Natural killer cell (primary cell): ENCODE results near the gene USP3. TPM values are rescaled to one million over a fixed set of nuclear protein-coding genes. Genes with fewer than 3 reads are reported as not detected.

Experiments used
- ATAC-seq, 3 donors: fragments of 150-1000 bp in 2 of 3; fragments of 200-7000 bp in 1 of 3; cut with Tn5 transposase; 1 replicate in 1 of 3; 2 replicates in 2 of 3; pipeline ENCODE4 v1.10.0; 2021; ENCODE audit warnings: mild to moderate bottlenecking in 2 of 3, moderate library complexity in 2 of 3
- DNase-seq, 2 donors: peaks; one replicate each; pipeline versions ENCODE4 v3.0.0 to v3.0.0-alpha.2; 2013 to 2021; ENCODE audit warnings: mixed read lengths in 1 of 2
- H3K27ac ChIP-seq: one replicate; pipeline ENCODE4 v1.5.1; 2013; ENCODE audit warnings: mild to moderate bottlenecking, low read length
- H3K27me3 ChIP-seq: one replicate; pipeline ENCODE4 v1.6.1; 2013; ENCODE audit warnings: low read length; ENCODE audit not compliant: control insufficient read depth, insufficient read depth
- H3K36me3 ChIP-seq: one replicate; pipeline ENCODE4 v1.6.1; 2013; ENCODE audit warnings: low read length; ENCODE audit not compliant: control insufficient read depth, insufficient read depth
- H3K4me1 ChIP-seq: one replicate; pipeline ENCODE4 v1.6.1; 2013; ENCODE audit warnings: low read length; ENCODE audit not compliant: control insufficient read depth, insufficient read depth
- H3K4me3 ChIP-seq: one replicate; pipeline ENCODE4 v1.5.1; 2013; ENCODE audit warnings: low read length
- H3K9me3 ChIP-seq: one replicate; pipeline ENCODE4 v1.6.1; 2013; ENCODE audit warnings: low read length; ENCODE audit not compliant: control insufficient read depth, insufficient read depth
- H3K27ac Mint-ChIP-seq, 2 donors: one replicate each; pipeline ENCODE4 v1.8.0; 2022; ENCODE audit warnings: mild to moderate bottlenecking in 2 of 2, mixed read lengths in 2 of 2, moderate library complexity in 1 of 2
- H3K27me3 Mint-ChIP-seq, 2 donors: one replicate each; pipeline ENCODE4 v1.8.0; 2022; ENCODE audit warnings: low read depth in 2 of 2, mixed read lengths in 2 of 2
- H3K36me3 Mint-ChIP-seq: one replicate; pipeline ENCODE4 v1.8.0; 2022; ENCODE audit warnings: mixed read lengths
- H3K4me1 Mint-ChIP-seq, 2 donors: one replicate each; pipeline ENCODE4 v1.8.0; 2022; ENCODE audit warnings: mixed read lengths in 2 of 2
- H3K4me3 Mint-ChIP-seq: one replicate; pipeline ENCODE4 v1.8.0; 2022; ENCODE audit warnings: mild to moderate bottlenecking, moderate library complexity, mixed read lengths
- H3K9me3 Mint-ChIP-seq, 2 donors: one replicate each; pipeline ENCODE4 v1.8.0; 2022; ENCODE audit warnings: mixed read lengths in 2 of 2
- CTCF ChIP-seq: fragments of 200-600 bp; IDR thresholded peaks from one replicate; pipeline ENCODE4 v1.8.0; 2022; ENCODE audit warnings: antibody characterized with exemption
- WGBS: methylation state at CpG from one replicate; pipeline ENCODE4 v1.1.7; 2013; ENCODE audit warnings: missing lambda C conversion rate; ENCODE audit not compliant: insufficient coverage; 5-methylcytosine and 5-hydroxymethylcytosine counted together
- intact Hi-C: fragments of 100-400 bp; cut with micrococcal nuclease; formaldehyde crosslinking; loops from one replicate; pipeline ENCODE4 v1.14.2; 2022
- total RNA-seq, 4 donors: library from RNA; stranded (reverse); fragments of 120-200 nt in 1 of 4; gene quantifications; one replicate each; pipeline versions ENCODE4 v1.2.3 to v1.2.4, GENCODE V29; 2013 to 2022

USP3 gene
- total RNA-seq, 3 donors from 2014 or later (not counting 1 experiment from before 2014, with no cell fraction given) = 163 to 187 (median 169) TPM

- 11% methylated on average over 7 of the region's 7 CpGs for WGBS
- Histone ChIP-seq H3K9me3 (no peaks in the 10 kb centered on the region), H3K36me3 (peaks cover 18% of the 10 kb centered on the region), H3K4me1 (peaks cover 33% of the 10 kb centered on the region), H3K27ac (peak overlapping the region; percentile 36), H3K4me3 (no peak overlapping the region), H3K27me3 (no peaks in the 10 kb centered on the region)
- peaks cover 42 to 47% of the 10 kb centered on the region in 2 donors for H3K4me1 Mint-ChIP-seq
- H3K4me3 Mint-ChIP-seq = peak overlapping the region; percentile 6
- intact Hi-C loops = no loop called here
- ATAC-seq = peak; percentile 31 to 40 (median 39)
- H3K27me3 Mint-ChIP-seq = no peaks in the 10 kb centered on the region
- no peaks in the 10 kb centered on the region for H3K9me3 Mint-ChIP-seq
- H3K36me3 Mint-ChIP-seq = peaks cover 8% of the 10 kb centered on the region
- DNase-seq = peak in 1 of 2 donors; percentile 75
- peak overlapping the region; percentile 65 to 76 for H3K27ac Mint-ChIP-seq
- TF ChIP-seq CTCF = no peak
Observed at GRCh38 chr15:63605816-63606215, 101.4 kb downstream of the USP3 start.

GRCh38 chr15:63606308-63606707, 101.9 kb downstream of the USP3 start:
- peaks cover 46 to 47% of the 10 kb centered on the region in 2 donors for H3K4me1 Mint-ChIP-seq
- Histone ChIP-seq H3K9me3 (no peaks in the 10 kb centered on the region), H3K27ac (peak overlapping the region; percentile 36), H3K27me3 (no peaks in the 10 kb centered on the region), H3K4me3 (no peak overlapping the region), H3K4me1 (peaks cover 33% of the 10 kb centered on the region), H3K36me3 (peaks cover 19% of the 10 kb centered on the region)
- no peak for TF ChIP-seq CTCF
- H3K36me3 Mint-ChIP-seq = peaks cover 8% of the 10 kb centered on the region
- H3K4me3 Mint-ChIP-seq = no peak overlapping the region
- H3K9me3 Mint-ChIP-seq = no peaks in the 10 kb centered on the region
- peak overlapping the region; percentile 65 to 76 for H3K27ac Mint-ChIP-seq
- no peak for ATAC-seq
- peak in 1 of 2 donors; percentile 21 for DNase-seq
- 39% methylated on average over 2 of the region's 2 CpGs for WGBS
- intact Hi-C loops = no loop called here
- H3K27me3 Mint-ChIP-seq = no peaks in the 10 kb centered on the region

GRCh38 chr15:63608989-63609388, 104.6 kb downstream of the USP3 start:
- TF ChIP-seq CTCF = no peak
- H3K9me3 Mint-ChIP-seq = no peaks in the 10 kb centered on the region
- H3K4me1 ChIP-seq = peaks cover 25% of the 10 kb centered on the region
- H3K36me3 ChIP-seq = peaks cover 31% of the 10 kb centered on the region
- H3K9me3 ChIP-seq = no peaks in the 10 kb centered on the region
- intact Hi-C loops = no loop called here
- peaks cover 8% of the 10 kb centered on the region for H3K36me3 Mint-ChIP-seq
- H3K4me1 Mint-ChIP-seq = peaks cover 31% of the 10 kb centered on the region in 2 donors
- DNase-seq = no peak
- no peak overlapping the region for H3K27ac Mint-ChIP-seq
- no peaks in the 10 kb centered on the region for H3K27me3 ChIP-seq
- no peak overlapping the region for H3K4me3 ChIP-seq
- ATAC-seq = no peak
- WGBS = 96% methylated on average over 15 of the region's 15 CpGs
- no peaks in the 10 kb centered on the region for H3K27me3 Mint-ChIP-seq
- H3K4me3 Mint-ChIP-seq = no peak overlapping the region
- H3K27ac ChIP-seq = no peak overlapping the region

- Histone ChIP-seq H3K4me3 (no peak overlapping the region), H3K27me3 (no peaks in the 10 kb centered on the region), H3K9me3 (no peaks in the 10 kb centered on the region), H3K27ac (no peak overlapping the region), H3K4me1 (peaks cover 25% of the 10 kb centered on the region), H3K36me3 (peaks cover 36% of the 10 kb centered on the region)
- H3K27me3 Mint-ChIP-seq = no peaks in the 10 kb centered on the region
- no peak for TF ChIP-seq CTCF
- H3K4me1 Mint-ChIP-seq = peaks cover 31% of the 10 kb centered on the region in 2 donors
- intact Hi-C loops = no loop called here
- H3K27ac Mint-ChIP-seq = peak overlapping the region in 1 of 2 donors; percentile 90
- 91% methylated on average over 5 of the region's 6 CpGs for WGBS
- H3K4me3 Mint-ChIP-seq = no peak overlapping the region
- ATAC-seq = no peak
- DNase-seq = no peak
- H3K9me3 Mint-ChIP-seq = no peaks in the 10 kb centered on the region
- H3K36me3 Mint-ChIP-seq = peaks cover 8% of the 10 kb centered on the region
Observed at GRCh38 chr15:63609448-63609847, 105.1 kb downstream of the USP3 start.
